Stimulated activated naive CD8-positive, alpha-beta T cell treated with anti-CD3 and anti-CD28 coated beads, Interleukin-15, amount 100 ng/mL, for 72 hours (primary cell): ENCODE measurements around the gene CTCF.

Experiments
- ATAC-seq: fragments of 150-1000 bp; cut with Tn5 transposase; 2 replicates; pipeline ENCODE4 v1.10.0; 2021; ENCODE audit warnings: mild to moderate bottlenecking, moderate library complexity
- DNase-seq, 2 donors: peaks; one replicate each; pipeline ENCODE4 v3.0.0; 2021 to 2022
- H3K27ac Mint-ChIP-seq, 2 donors: one replicate each; pipeline ENCODE4 v1.8.0; 2022; ENCODE audit warnings: mild to moderate bottlenecking in 2 of 2, mixed read lengths in 2 of 2, moderate library complexity in 2 of 2
- H3K27me3 Mint-ChIP-seq: one replicate; pipeline ENCODE4 v1.8.0; 2022; ENCODE audit warnings: mixed read lengths
- H3K4me1 Mint-ChIP-seq: one replicate; pipeline ENCODE4 v1.8.0; 2022; ENCODE audit warnings: mild to moderate bottlenecking, mixed read lengths
- H3K4me3 Mint-ChIP-seq, 2 donors: one replicate each; pipeline ENCODE4 v1.8.0; 2022; ENCODE audit warnings: mild to moderate bottlenecking in 2 of 2, mixed read lengths in 2 of 2, moderate library complexity in 1 of 2
- H3K9me3 Mint-ChIP-seq, 2 donors: one replicate each; pipeline ENCODE4 v1.8.0; 2022; ENCODE audit warnings: mixed read lengths in 2 of 2

Gene CTCF

GRCh38 chr16:67551972-67552371 is 10.4 kb upstream of the CTCF start:
- H3K4me1 Mint-ChIP-seq, result peaks cover 75% of the 10 kb centered on the region

DNA sequence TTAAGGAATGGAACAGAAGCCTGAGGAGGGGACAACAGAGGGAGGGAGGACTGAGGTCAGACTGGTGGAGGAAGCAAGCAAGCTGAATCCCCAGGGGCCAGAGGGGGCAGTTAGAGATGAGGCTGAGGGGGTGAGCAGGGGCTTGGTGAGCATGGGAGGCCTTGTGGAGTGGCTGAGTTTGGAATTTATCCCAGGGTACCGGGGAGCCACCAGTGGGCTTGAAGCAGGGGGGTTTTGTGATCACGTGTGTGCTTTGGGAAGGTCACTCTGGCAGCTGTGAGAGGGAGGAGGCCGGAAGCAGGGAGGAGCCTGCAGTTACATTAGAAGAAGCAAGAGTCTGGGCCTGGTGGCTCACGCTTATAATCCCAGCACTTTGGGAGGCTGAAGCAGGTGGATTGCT is 9.8 kb upstream of the CTCF start:
- ATAC-seq (no peak), DNase-seq (no peak)
- peak overlapping the region in 1 of 2 donors; percentile 55 for H3K4me3 Mint-ChIP-seq

More at GRCh38 chr16:67551972-67552371, 10.4 kb upstream of the CTCF start:
- DNase-seq (no peak), ATAC-seq (no peak)
- Mint-ChIP-seq H3K27ac (peak overlapping the region in 1 of 2 donors; percentile 44), H3K27me3 (no peaks in the 10 kb centered on the region), H3K9me3 (no peaks in the 10 kb centered on the region), H3K4me3 (no peak overlapping the region)

DNA sequence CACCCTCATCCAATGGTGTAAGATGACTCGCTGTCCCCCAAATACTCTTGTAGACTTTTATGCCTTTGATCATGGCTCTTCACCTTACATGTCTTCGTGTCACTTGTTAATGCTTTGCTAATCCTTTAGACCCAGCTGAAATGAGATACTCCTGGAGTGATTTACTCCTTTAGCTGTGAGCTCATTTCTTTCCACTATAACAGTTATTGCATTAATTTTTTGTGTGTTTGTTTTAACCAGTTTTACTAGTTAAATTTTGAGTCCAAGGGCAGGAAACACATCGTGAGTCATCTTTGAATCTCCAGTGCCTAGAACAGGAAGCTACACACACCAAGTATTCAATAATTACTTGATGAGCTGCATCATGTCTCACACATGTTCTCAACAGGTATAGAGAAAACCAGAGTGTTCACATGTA is 6.5 kb upstream of the CTCF start:
- no peaks in the 10 kb centered on the region for H3K27me3 Mint-ChIP-seq
- no peaks in the 10 kb centered on the region for H3K9me3 Mint-ChIP-seq
- peak overlapping the region; percentile 95 to 97 for H3K27ac Mint-ChIP-seq
- ATAC-seq (peak; percentile 97), DNase-seq (no peak)
- H3K4me3 Mint-ChIP-seq, result peak overlapping the region; percentile 71 to 73
- H3K4me1 Mint-ChIP-seq, result peaks cover 68% of the 10 kb centered on the region

More for the DNA sequence above, 9.8 kb upstream of the CTCF start:
- Mint-ChIP-seq H3K27ac (peak overlapping the region; percentile 87 to 92), H3K9me3 (no peaks in the 10 kb centered on the region), H3K27me3 (no peaks in the 10 kb centered on the region), H3K4me1 (peaks cover 75% of the 10 kb centered on the region)

- no peak for ATAC-seq
- H3K27ac Mint-ChIP-seq, result no peak overlapping the region
- no peak for DNase-seq
- H3K9me3 Mint-ChIP-seq, result no peaks in the 10 kb centered on the region
- peaks cover 56% of the 10 kb centered on the region for H3K4me1 Mint-ChIP-seq
- H3K27me3 Mint-ChIP-seq, result no peaks in the 10 kb centered on the region
- no peak overlapping the region for H3K4me3 Mint-ChIP-seq
These were observed 3.5 kb upstream of the CTCF start for GRCh38 chr16:67558859-67559258.

- no peaks in the 10 kb centered on the region for H3K9me3 Mint-ChIP-seq
- H3K4me3 Mint-ChIP-seq, result peak overlapping the region; percentile 89 to 94
- H3K27me3 Mint-ChIP-seq, result no peaks in the 10 kb centered on the region
- DNase-seq, result no peak
- peak overlapping the region; percentile 37 to 84 for H3K27ac Mint-ChIP-seq
- ATAC-seq, result no peak
- H3K4me1 Mint-ChIP-seq, result peaks cover 58% of the 10 kb centered on the region
These were observed 1.4 kb upstream of the CTCF start for GRCh38 chr16:67560827-67561342.

GRCh38 chr16:67561501-67561823 is 864 bp upstream of the CTCF start:
- Mint-ChIP-seq H3K27ac (peak overlapping the region; percentile 37 to 84), H3K4me1 (peaks cover 55% of the 10 kb centered on the region), H3K4me3 (peak overlapping the region; percentile 89 to 94), H3K9me3 (no peaks in the 10 kb centered on the region), H3K27me3 (no peaks in the 10 kb centered on the region)
- ATAC-seq (no peak), DNase-seq (no peak)

DNA sequence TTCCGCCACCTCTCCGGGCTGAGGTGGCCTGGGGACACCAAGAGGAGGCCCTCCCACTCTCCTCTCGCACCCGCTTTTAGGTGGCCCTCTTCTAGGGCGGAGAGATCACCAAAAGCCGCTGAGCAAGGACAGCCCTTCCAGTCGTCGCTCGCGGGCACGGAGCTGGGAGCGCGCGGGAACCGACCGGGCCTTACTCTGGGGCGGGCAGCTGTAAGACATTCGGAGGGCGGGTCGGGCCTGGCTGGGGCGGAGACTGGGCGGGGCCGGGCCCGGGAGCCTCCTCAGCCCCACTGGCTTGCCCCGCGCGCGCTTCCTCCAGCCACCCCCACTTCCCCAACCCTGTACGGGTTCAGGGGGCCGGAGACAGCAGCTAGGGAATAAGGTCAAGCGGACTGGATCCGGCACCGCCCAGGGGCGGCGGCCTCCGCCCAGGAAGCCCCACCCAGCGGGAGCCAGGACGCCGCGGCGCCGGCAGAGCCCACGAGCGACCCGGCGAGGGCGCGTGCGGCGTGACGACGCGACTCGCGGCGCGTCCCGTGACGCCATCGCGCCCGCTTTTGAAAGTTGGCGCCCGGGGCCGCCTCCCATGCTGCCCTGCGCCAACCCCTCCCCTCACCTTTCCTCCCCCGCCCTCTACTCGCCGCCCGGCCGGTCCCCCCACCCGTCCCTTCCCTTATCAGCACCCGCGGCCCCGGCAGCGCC is 351 bp upstream of the CTCF start:
- no peaks in the 10 kb centered on the region for H3K9me3 Mint-ChIP-seq
- peaks cover 55% of the 10 kb centered on the region for H3K4me1 Mint-ChIP-seq
- ATAC-seq (peak; percentile 92), DNase-seq (peak; percentile 98)
- H3K4me3 Mint-ChIP-seq, result peak overlapping the region; percentile 89 to 94
- peak overlapping the region; percentile 93 to 98 for H3K27ac Mint-ChIP-seq
- H3K27me3 Mint-ChIP-seq, result no peaks in the 10 kb centered on the region

DNA sequence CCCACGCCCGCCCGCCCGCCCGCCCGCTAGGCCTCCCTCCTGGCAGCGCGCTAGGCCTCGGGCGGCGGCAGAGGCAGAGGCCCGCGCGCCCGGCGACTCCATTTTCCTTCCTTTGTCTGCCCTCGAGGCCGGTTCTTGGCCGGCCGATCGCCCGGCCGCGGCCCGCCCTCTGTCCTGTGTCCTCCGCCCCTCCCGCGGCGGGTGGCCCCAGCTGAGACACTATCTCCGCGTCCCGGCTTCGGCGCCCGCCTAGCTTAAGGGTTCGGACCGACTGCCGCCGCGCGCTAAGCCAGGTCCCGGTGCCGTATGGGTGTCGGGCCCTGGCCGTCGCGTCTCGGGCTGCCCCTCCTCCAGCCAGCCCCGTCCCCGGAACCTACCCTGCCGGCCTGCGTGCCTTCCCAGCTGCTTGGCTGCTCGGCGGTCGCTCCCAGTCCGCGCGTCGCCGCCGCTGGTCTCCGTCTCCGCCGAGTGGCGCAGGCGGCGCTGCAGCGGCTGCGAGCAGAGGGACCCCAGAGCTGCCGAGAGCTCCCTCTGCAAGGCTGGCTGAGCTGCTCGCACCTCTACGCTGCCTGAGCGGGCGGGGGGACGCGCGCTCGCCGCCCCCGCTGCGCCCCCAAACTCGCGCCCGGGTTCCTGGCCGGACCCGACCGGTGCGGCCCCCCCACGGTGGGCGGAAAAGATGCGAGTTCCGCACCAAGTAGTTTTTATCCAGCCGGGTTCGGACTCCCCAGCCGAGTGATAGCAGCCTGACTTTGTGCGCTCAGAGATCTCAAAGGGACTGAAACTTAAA is 787 bp downstream of the CTCF start:
- Mint-ChIP-seq H3K4me1 (peaks cover 52% of the 10 kb centered on the region), H3K4me3 (peak overlapping the region; percentile 89 to 91), H3K27ac (peak overlapping the region; percentile 96 to 98), H3K9me3 (no peaks in the 10 kb centered on the region), H3K27me3 (no peaks in the 10 kb centered on the region)
- ATAC-seq (peak; percentile 18), DNase-seq (peak; percentile 78)

DNA sequence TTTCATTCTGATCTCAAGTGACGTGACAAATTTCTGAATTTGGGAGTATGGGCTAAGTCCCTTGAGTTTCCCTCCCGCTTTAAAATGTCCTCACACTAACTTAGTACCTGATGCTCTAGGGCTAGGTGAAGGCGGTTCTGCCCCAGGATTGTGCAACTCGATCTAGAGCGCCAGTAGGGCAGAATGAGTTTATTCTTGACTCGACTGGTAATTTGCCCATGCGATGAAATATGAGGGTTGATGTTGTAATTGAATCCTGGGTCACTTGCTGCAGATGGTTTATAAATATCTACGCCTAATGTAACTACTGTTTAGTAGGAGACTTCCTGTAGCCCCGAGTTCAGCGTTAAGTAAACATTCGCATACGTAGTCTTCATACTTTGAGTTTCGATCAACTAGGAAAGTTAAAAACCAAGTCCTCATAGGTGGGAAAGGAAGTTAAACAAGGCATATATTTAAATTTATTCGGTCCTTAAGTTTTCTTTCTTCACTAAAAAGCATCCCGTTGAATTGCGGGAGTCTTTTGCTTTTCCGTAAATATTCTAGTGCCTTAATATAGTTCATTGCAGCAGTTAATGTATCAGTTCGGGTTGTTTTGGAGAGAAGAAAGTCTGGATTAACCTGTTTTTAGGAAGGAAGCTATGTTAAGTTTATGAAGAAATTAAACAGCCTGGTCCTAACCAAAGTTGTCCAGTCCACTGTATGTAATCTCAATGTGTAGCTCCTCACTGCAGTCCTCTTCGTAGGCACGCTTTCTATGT is 1.6 kb downstream of the CTCF start:
- H3K4me1 Mint-ChIP-seq, result peaks cover 60% of the 10 kb centered on the region
- DNase-seq (peak in 1 of 2 donors; percentile 48), ATAC-seq (no peak)
- H3K27ac Mint-ChIP-seq, result peak overlapping the region; percentile 89 to 98
- H3K4me3 Mint-ChIP-seq, result peak overlapping the region; percentile 89 to 91
- H3K27me3 Mint-ChIP-seq, result no peaks in the 10 kb centered on the region
- no peaks in the 10 kb centered on the region for H3K9me3 Mint-ChIP-seq

- Mint-ChIP-seq H3K4me3 (peak overlapping the region in 1 of 2 donors; percentile 3), H3K9me3 (no peaks in the 10 kb centered on the region), H3K27ac (no peak overlapping the region), H3K4me1 (peaks cover 52% of the 10 kb centered on the region), H3K27me3 (no peaks in the 10 kb centered on the region)
- ATAC-seq (no peak), DNase-seq (no peak)
These were observed 3.3 kb downstream of the CTCF start for GRCh38 chr16:67565470-67566100.

DNA sequence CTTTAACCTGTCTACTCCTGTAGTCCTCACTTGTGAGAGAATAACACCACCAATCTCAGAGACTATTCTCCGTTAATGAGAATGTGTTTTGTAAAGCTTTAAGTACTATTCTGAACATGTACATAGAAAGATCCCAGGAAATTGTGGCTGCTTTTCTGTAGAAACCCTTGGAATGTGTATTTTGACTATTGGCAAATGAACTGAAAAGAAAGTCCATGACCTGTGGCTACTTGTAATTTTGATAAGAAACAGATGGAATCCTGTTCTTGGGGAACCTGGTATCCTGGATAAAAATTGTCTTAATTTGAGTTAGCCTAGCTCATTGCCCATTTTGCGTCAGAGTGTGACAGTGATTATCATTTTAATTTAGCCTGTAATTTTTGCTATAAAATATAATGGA is 9.1 kb downstream of the CTCF start:
- H3K4me1 Mint-ChIP-seq, result peaks cover 24% of the 10 kb centered on the region
- H3K27me3 Mint-ChIP-seq, result no peaks in the 10 kb centered on the region
- no peak overlapping the region for H3K4me3 Mint-ChIP-seq
- DNase-seq (no peak), ATAC-seq (no peak)
- H3K9me3 Mint-ChIP-seq, result no peaks in the 10 kb centered on the region
- H3K27ac Mint-ChIP-seq, result peak overlapping the region in 1 of 2 donors; percentile 27

GRCh38 chr16:67571981-67572431 is 9.7 kb downstream of the CTCF start:
- ATAC-seq (no peak), DNase-seq (no peak)
- peaks cover 18% of the 10 kb centered on the region for H3K4me1 Mint-ChIP-seq
- H3K9me3 Mint-ChIP-seq, result no peaks in the 10 kb centered on the region
- H3K27ac Mint-ChIP-seq, result peak overlapping the region in 1 of 2 donors; percentile 6
- H3K27me3 Mint-ChIP-seq, result no peaks in the 10 kb centered on the region
- H3K4me3 Mint-ChIP-seq, result no peak overlapping the region

- Mint-ChIP-seq H3K27ac (peak overlapping the region in 1 of 2 donors; percentile 89), H3K9me3 (no peaks in the 10 kb centered on the region), H3K4me1 (peaks cover 16% of the 10 kb centered on the region), H3K4me3 (no peak overlapping the region), H3K27me3 (no peaks in the 10 kb centered on the region)
- no peak for DNase-seq
- ATAC-seq, result no peak
These were observed 17.4 kb downstream of the CTCF start for GRCh38 chr16:67579686-67580085.

DNA sequence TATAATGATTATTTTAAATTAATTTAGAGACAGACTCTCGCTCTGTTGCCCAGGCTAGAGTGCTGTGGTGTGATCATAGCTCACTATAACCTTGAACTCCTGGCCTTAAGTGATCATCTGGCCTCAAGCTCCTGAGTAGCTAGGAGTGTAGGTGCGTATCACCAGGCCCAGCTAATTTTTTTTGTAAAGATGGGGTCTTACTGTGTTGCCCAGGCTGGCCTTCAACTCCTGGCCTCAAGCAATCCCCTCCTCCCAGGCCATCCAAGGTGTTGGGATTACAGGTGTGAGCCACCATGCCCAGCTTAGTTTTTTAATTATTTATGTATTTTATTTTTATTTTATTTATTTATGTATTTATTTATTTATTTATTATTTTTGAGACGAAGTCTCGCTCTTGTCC is 17.9 kb downstream of the CTCF start:
- no peaks in the 10 kb centered on the region for H3K9me3 Mint-ChIP-seq
- no peak for DNase-seq
- H3K27me3 Mint-ChIP-seq, result no peaks in the 10 kb centered on the region

DNA sequence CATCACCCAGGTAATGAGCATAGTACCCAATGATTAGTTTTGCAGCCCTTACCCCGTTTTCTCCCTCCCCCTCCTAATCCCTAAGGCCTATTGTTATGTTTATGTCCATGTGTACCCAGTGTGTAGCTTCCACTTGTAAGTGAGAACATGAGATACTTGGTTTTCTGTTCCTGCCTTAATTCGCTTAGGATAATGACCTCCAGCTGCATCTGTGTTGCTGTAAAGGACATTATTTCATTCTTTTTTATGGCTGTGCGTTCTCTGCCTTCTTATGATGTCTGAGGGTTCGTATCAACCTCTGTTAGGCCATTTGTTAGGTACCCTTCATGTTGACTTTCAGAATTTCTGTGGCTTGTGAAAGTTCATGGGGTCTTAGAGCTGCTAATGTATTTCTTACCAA is 31.0 kb downstream of the CTCF start:
- H3K4me3 Mint-ChIP-seq, result no peak overlapping the region
- no peak for DNase-seq
- no peaks in the 10 kb centered on the region for H3K27me3 Mint-ChIP-seq
- peaks cover 28% of the 10 kb centered on the region for H3K4me1 Mint-ChIP-seq
- no peaks in the 10 kb centered on the region for H3K9me3 Mint-ChIP-seq
- no peak for ATAC-seq
- H3K27ac Mint-ChIP-seq, result no peak overlapping the region

More for the DNA sequence above, 17.9 kb downstream of the CTCF start:
- no peak overlapping the region for H3K4me3 Mint-ChIP-seq
- H3K27ac Mint-ChIP-seq, result no peak overlapping the region
- no peak for ATAC-seq
- peaks cover 21% of the 10 kb centered on the region for H3K4me1 Mint-ChIP-seq
